GM12891 (cell line): ENCODE measurements around the gene HOXD12.

ENCODE experiments used
- PAX5 ChIP-seq: IDR thresholded peaks from 2 replicates; pipeline ENCODE4 v1.6.1; 2011; ENCODE audit warnings: low read length, moderate library complexity, mild to moderate bottlenecking; ENCODE audit not compliant: insufficient read depth, severe bottlenecking
- POLR2A ChIP-seq: IDR thresholded peaks from 2 replicates; pipeline ENCODE4 v1.6.1; 2011; ENCODE audit warnings: low read depth, low read length, control low read depth
- POLR2AphosphoS5 ChIP-seq: IDR thresholded peaks from 2 replicates; pipeline ENCODE4 v1.6.1; 2011; ENCODE audit warnings: low read depth, low read length, control low read depth
- POU2F2 ChIP-seq: IDR thresholded peaks from 2 replicates; pipeline ENCODE4 v1.6.1; 2011; ENCODE audit warnings: low read depth, mild to moderate bottlenecking, control low read depth, low read length, moderate library complexity
- SPI1 ChIP-seq: IDR thresholded peaks from 2 replicates; pipeline ENCODE4 v1.6.1; 2011; ENCODE audit warnings: low read depth, low read length, control low read depth
- TAF1 ChIP-seq: IDR thresholded peaks from 2 replicates; pipeline ENCODE4 v1.6.1; 2011; ENCODE audit warnings: low read depth, low read length, control low read depth

GRCh38 chr2:176140513-176141317, 41.1 kb downstream of the HOXD12 start:
- TF ChIP-seq POLR2AphosphoS5 = no peak
- no peak for TF ChIP-seq POLR2A
- TF ChIP-seq TAF1 = no peak
- no peak for TF ChIP-seq SPI1
- TF ChIP-seq PAX5 = no peak
- no peak for TF ChIP-seq POU2F2
